ENCODE results near the gene TRIM39.

The TRIM39 gene

GRCh38 chr6:30331981-30332380 lies 5.3 kb downstream of the TRIM39 start:
- Histone ChIP-seq H3K36me3 (ENCODE audit: control insufficient read depth in 2 of 2, insufficient read depth in 1 of 2, low read length in 2 of 2) (peaks cover 46 to 78% of the 10 kb centered on the region in 2 experiments), H3K4me3 (ENCODE audit: low read depth, low read length) (no peak overlapping the region)
- CTCF ChIA-PET: interaction anchor here (1.2 kb wide), 1 partner anchor 113 kb away, joined by 3 read pairs; no protein-coding TSS in a partner anchor

More at GRCh38 chr6:30331981-30332380, 5.3 kb downstream of the TRIM39 start:
- TF ChIP-seq ZEB2 (tag by site-specific recombination; IDR thresholded peaks at IDR 0.05) (no peak), ZNF324 (tag by site-specific recombination; IDR thresholded peaks at IDR 0.05) (no peak), PRDM4 (tag by site-specific recombination; IDR thresholded peaks at IDR 0.05) (no peak), ZNF670 (tag by site-specific recombination; IDR thresholded peaks at IDR 0.05; ENCODE audit: low read depth) (no peak), KLF10 (tag by site-specific recombination; IDR thresholded peaks at IDR 0.05) (no peak), ZNF423 (tag by site-specific recombination; IDR thresholded peaks at IDR 0.05) (no peak), ZNF202 (tag by site-specific recombination; IDR thresholded peaks at IDR 0.05; ENCODE audit: borderline replicate concordance) (no peak), ZFP37 (tag by site-specific recombination; IDR thresholded peaks at IDR 0.05) (no peak), ZBTB10 (tag by site-specific recombination; IDR thresholded peaks at IDR 0.05) (no peak), ZNF391 (tag by site-specific recombination; IDR thresholded peaks at IDR 0.05; ENCODE audit: borderline replicate concordance, low read depth) (no peak), ZNF510 (tag by site-specific recombination; IDR thresholded peaks at IDR 0.05; ENCODE audit: insufficient replicate concordance) (no peak), KLF16 (tag by site-specific recombination; IDR thresholded peaks at IDR 0.05) (no peak), BCL11B (tag by site-specific recombination; IDR thresholded peaks at IDR 0.05; ENCODE audit: low read depth) (no peak), ZSCAN4 (tag by site-specific recombination; IDR thresholded peaks at IDR 0.05) (no peak), ZNF223 (tag by site-specific recombination; IDR thresholded peaks at IDR 0.05) (no peak), ZBTB44 (tag by site-specific recombination; IDR thresholded peaks at IDR 0.05) (no peak), ZNF274 (IDR thresholded peaks at IDR 0.05; ENCODE audit: low read length) (no peak), ZNF274 (tag by site-specific recombination; IDR thresholded peaks at IDR 0.05; ENCODE audit: borderline replicate concordance) (no peak), ZNF639 (tag by site-specific recombination; IDR thresholded peaks at IDR 0.05) (no peak)
- H3K9me3 ChIP-seq (ENCODE audit: control insufficient read depth, insufficient read depth, low read depth, low read length): no peaks in the 10 kb centered on the region
- POLR2A ChIA-PET: no interaction called here
- H3K27ac ChIP-seq (ENCODE audit: extremely low read depth, low read depth, low read length): no peak overlapping the region
- no peaks in the 10 kb centered on the region for H3K4me1 ChIP-seq (ENCODE audit: control insufficient read depth, insufficient read depth, low read length)
